ENCODE data around the gene SGPP2.

Gene SGPP2

DNA sequence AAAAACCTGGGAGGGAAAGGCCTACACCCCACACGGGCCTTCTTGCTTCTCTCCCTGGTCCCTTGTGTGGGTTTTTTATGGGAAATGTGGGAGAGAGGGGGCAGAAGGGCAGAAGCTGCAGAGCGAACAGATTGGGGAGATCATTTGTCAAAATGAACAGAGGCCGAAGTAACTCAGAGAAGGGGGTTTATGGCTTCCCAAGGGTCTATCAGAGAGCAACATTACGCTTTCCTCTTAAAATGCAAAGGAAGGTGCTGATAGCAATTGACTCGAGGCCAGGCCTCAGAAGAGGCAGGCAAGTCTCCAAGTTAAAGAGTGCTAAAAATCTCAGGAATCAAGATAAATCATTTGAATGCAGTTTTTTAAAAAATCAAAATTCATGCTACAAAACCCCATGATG lies 101.5 kb downstream of the SGPP2 start:
- no peak for DNase-seq (ENCODE audit: low spot score)

DNA sequence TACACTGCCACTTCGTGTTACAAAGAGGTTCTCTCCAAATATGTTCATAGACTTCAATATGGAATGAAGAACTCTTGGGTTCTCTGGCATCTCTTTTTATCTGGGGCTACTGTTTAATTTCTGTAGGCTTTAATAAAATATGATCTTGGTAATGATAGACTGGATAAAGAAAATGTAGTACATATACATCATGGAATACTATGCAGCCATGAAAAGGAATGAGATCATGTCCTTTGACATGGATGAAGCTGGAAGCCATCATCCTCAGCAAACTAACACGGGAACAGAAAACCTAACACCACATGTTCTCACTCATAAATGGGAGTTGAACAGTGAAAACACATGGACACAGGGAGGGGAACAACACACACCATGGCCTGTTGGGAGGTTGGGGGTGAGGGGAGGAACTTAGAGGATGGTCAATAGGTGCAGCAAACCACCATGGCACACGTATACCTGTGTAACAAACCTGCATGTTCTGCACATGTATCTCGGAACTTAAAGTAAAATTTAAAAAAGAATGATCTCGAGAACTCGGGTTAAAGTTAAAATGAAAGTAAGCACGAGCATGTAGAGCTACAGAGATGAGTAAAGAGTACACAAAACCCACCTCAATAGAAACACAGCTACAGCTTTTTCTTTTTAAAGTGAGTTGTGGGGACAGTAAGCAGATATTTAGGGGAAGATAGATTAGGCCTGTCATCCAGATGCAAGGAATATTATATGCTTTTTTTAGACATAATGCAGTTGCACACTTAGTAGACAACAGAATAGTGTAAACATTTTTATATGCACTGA lies 102.3 kb downstream of the SGPP2 start:
- no peak for DNase-seq (ENCODE audit: low spot score)

DNA sequence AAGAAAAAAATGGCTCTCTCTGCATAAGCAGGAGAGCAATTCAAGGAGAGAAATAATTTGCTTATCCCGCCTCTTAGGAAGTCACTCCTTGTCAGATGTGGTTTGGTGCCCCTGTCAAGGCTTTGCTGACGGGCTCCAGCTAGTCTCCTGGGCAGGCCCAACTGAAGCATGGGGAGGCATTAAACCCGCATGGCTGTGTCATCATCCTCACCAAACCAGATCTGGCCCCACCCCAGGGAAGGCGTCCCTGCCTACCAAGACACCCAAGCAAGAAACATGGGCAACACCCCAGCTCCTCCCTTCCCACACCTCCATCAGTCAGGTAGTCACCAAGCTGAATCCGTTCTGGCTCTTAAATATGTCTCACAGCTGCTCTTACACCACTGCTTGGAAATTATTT lies 108.0 kb downstream of the SGPP2 start:
- no peak for DNase-seq (ENCODE audit: low spot score)

DNA sequence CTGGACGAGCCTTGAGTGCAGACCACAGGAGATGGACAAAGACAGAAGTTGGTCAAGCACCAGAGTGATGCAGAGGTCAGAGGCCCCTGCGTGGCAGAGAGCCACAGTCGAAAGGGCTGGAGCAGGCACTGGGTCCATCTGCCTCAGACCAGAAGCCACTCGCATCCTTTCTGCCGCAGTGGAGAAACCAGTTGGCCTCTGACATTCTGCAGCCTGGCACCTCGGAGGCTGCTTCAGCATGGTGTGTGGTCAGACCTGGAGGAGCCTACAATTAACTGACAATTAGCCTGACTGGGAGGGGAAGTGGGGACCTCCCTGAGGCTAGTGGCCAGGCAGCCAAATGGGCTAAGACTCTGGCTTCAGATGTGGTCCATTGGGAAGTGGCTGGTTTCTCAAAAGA lies 111.1 kb downstream of the SGPP2 start:
- DNase-seq (ENCODE audit: low spot score), result no peak

GRCh38 chr2:222538535-222538934 lies 114.2 kb downstream of the SGPP2 start:
- DNase-seq (ENCODE audit: low spot score), result no peak

DNA sequence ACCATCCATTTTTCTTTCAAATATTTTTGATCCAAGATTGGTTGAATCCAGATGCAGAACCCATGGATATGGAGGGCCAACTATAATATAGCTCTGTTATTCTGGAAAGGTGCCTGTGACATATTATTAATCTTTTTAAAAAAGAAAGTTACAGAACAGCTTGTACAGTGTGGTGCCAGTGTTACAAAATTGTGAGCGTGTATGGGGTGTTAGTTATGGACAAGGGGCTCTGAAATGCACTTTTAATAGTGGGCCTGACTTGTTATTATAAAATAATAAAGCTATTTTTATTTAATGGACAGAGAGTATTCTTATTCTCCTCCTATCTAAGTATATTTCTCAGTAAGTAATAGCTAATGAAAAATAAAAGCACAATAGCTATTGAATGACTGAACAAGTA lies 120.3 kb downstream of the SGPP2 start:
- no peak for DNase-seq (ENCODE audit: low spot score)

DNA sequence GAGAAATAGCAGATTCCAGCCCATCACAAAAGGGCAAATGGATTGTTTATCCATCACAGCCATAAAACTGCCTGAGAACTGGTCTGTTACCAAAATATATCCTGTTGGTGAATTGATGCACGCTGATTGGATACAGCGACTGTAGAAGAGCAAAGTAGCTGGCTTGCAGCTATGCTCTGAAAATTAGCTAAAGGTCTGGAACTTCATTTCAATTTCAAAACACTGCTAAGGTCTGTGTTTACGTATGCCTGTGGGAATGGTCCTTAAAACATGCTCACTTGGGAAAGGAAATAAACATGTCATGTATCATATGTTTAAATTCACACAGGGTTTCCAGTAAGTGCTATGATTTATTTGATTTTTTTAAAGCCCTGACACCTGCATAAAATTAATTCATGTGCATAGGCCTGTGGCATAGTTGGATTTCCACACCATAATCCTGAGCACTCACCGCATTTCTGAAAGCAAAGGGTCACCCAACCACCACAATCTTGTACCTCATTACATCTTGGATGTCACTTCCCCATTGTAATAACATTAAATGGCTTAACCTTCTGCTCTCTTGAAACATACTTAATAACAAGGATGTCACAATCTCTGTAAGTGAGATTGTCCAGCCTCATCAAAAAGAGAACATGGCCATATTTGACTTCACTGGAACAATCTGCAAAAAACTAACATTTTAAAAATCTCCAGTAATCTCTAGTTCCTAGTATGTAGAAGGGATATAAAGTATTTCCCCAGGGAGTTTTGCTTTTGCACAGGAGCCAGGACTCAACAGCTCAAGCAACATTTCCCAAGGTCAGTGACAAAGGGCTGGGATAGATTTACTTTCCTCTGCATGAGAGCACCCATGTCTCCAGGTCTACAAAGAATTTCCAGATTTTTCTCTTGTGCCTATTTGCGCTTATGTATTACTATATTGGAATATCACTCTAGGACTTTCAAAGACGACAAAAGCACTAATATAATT lies 121.8 kb downstream of the SGPP2 start:
- no peak for DNase-seq (ENCODE audit: low spot score)

DNA sequence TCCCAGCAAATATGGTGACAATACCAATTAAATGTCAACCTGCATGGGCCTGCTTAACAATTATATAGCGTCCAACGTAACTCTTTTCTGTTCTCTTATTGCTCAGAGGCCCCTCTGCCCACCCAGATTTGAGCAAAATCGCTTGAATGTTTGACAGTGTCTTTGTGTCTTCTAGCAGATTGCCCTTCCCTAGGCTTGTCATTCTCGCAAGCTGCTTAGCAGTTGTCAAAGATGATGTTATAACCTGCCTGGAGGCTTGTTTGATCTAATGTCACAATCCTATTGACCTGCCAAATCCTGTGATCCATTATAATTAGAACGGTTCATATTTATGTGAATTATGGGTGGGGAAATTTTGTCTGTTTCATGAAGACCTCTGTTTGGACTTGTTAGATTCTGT lies 122.7 kb downstream of the SGPP2 start:
- no peak for DNase-seq (ENCODE audit: low spot score)

- DNase-seq (ENCODE audit: low spot score), result no peak
Observed at GRCh38 chr2:222548992-222549391, 124.6 kb downstream of the SGPP2 start.

GRCh38 chr2:222554517-222554916 lies 130.2 kb downstream of the SGPP2 start:
- DNase-seq (ENCODE audit: low spot score), result no peak

DNA sequence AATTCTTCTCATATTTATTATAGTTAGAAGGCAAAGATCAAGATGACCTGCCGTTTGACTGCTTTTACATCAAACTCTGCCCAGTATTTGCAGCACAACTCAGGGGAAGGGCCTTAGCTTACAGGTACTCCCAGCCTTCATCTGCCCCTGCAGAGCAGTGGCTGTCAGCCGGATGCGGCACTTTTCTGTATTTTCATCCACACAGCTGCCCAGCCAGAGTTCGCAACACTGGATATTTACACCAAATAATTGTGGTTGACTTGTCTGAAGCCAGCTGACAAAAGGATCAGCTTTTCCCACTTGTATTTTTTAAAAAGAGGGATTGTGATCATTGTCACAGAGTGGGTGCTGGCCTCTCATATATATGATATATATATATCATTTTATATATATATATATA lies 136.8 kb downstream of the SGPP2 start:
- no peak for DNase-seq (ENCODE audit: low spot score)

DNA sequence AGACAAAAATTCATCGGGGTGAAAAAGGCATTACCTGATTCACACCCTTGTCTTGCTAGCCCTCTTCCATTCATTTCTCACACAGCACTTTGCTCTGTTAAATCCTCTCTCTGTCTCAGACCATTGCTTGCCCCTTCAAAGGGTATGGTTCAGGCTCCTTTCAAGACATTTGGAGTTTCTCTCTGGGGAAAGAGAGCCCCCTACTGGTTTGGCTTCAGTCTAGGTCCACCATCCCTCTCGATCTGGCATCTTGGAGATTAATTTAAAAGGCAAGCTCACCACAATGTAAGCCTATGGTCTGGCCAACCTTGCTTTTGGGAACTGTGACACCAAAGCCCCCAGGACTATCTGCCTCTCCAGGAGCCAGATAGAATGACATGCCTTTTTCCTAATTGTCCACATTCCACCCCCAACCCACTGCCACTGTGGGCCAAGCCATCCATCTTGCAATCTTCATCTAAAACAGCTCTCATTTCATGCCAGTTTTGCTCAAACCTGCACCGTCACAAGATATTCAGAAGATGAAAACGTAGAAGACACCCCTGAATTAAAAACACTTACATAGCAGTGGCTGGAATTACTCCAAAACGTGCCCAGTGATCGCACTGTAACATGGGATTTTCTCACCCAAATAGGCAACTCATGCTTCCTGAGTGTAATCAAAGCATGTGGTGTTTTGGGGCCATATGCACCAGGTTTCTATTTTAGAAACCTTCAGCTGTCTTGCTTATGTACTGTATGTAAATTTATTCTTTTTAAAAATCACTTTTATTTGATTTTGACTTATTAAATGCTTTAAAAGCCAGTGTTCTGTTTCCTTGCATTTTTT lies 137.7 kb downstream of the SGPP2 start:
- DNase-seq (ENCODE audit: low spot score), result peak; percentile 48

DNA sequence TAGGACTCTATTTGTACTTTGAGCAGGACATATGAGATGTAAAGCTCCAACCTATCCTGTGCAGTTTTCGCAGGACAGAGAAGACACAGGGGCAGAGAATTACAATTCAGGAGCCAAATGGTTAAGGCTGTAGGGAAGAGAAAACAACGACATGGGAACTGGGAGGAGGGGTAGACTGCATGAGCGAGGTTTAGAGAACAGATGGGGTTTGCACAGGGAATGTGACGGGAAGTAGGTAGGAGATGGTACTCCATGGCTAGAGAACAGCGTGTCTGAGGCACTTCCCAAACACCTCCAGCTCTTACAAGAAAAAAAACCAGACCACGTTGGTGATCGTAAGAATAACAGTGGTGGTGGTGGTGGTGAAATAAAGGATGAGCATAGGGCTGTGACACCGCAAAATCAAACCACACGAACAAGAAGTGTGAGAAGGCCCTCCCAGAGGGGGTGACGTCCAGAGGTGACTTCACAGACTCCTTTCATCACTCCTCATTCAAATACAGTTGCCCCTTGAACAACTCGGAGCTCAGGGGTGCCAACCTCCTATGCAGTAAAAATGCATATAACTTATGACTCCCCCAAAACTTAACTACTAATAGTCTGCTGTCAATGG lies 138.9 kb downstream of the SGPP2 start:
- no peak for DNase-seq (ENCODE audit: low spot score)

GRCh38 chr2:222563936-222564335 lies 139.6 kb downstream of the SGPP2 start:
- DNase-seq (ENCODE audit: low spot score), result no peak

GRCh38 chr2:222566229-222566628 lies 141.9 kb downstream of the SGPP2 start:
- no peak for DNase-seq (ENCODE audit: low spot score)

- DNase-seq (ENCODE audit: low spot score), result no peak
Observed at GRCh38 chr2:222568865-222569264, 144.5 kb downstream of the SGPP2 start.

GRCh38 chr2:222569826-222570225 lies 145.5 kb downstream of the SGPP2 start:
- DNase-seq (ENCODE audit: low spot score), result no peak

DNA sequence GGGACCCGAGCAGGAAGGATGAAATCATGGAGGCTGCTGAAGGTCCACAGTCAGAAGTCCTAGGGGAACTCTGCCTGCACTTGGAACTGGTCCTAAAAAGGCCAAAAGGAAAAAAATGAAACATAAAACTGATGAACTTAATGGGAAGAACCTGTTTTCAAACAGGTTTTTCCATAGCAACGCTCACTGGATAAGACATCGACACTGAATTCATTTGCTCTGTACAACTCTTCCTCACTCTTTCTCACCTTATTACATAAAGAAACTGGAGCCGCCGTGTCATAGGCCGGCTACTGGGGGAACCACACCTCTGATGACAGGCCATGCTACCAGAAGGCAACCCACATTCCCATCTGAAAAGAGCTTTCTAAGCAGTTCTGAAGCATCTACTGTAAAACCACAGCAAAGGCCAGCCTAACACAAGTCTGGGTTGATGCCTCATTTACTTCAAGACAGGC lies 147.9 kb downstream of the SGPP2 start:
- no peak for DNase-seq (ENCODE audit: low spot score)

GRCh38 chr2:222572751-222573174 lies 148.4 kb downstream of the SGPP2 start:
- DNase-seq (ENCODE audit: low spot score), result peak; percentile 76

DNA sequence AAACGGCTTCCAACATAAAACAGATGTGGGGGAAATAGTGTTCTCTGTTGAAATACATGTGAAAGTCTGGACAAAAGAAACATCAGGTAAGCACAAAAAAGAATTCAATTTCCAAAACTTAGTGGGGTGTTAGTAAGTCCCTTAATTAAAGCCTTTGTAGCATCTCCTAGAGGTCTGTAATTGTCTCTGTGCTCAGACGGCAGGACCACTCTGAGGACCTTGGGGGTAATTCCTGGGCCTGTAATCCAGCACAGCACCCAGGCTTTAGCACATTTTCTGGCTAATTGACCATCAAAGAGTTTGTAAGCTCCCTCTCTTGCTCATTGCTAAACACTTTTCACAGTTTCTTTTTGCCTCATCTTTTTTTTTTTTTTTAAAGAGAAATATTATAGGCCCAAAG lies 151.3 kb downstream of the SGPP2 start:
- no peak for DNase-seq (ENCODE audit: low spot score)
